Measurements from ENCODE around the gene NR2C1.

GRCh38 chr12:94987801-94988200, 85.6 kb downstream of the NR2C1 start:
- TF ChIP-seq EZH2 (IDR thresholded peaks at IDR 0.05): no peak
- no peak for TF ChIP-seq EZH2phosphoT487 (IDR thresholded peaks at IDR 0.05; ENCODE audit: borderline replicate concordance)
- no peak for TF ChIP-seq CTCF (IDR thresholded peaks at IDR 0.05 in 2 of 3, conservative IDR thresholded peaks at IDR 0.05 in 1 of 3; ENCODE audit: borderline replicate concordance in 1 of 3, insufficient read depth in 1 of 3, low read depth in 2 of 3, low read length in 2 of 3)
- TF ChIP-seq FOSL1 (IDR thresholded peaks at IDR 0.05; ENCODE audit: low read depth): no peak
- no peak for TF ChIP-seq POLR2AphosphoS5 (IDR thresholded peaks at IDR 0.05; ENCODE audit: low read depth, low read length)
- TF ChIP-seq SIN3A (IDR thresholded peaks at IDR 0.05; ENCODE audit: low read depth): no peak
- TF ChIP-seq ATF3 (IDR thresholded peaks at IDR 0.05): no peak
- no peak for TF ChIP-seq ZFX (IDR thresholded peaks at IDR 0.05)
- TF ChIP-seq RAD21 (IDR thresholded peaks at IDR 0.05; ENCODE audit: low read depth): no peak
- no peak for TF ChIP-seq POLR2A (IDR thresholded peaks at IDR 0.05; ENCODE audit: borderline replicate concordance, extremely low read depth, insufficient read depth, insufficient read length)
